ENCODE data around the gene MED22. TPM values are rescaled to one million over a fixed set of nuclear protein-coding genes. Genes with fewer than 3 reads are reported as not detected.
A peak's percentile ranks its signal among the peaks of the same experiment; 100 is the strongest.
"Not testable (repeated sequence)": the region's sequence is repeated elsewhere in the genome, so short reads cannot be mapped to it uniquely, and the experiment has no call there.

MED22 gene
- total RNA-seq, 2 donors from 2014 or later: 28.6 to 28.9 TPM

GRCh38 chr9:133378408-133378962 is 30.6 kb upstream of the MED22 start:
- intact Hi-C loops (cut with DNase I): no loop called here

GRCh38 chr9:133377721-133378216 is 29.8 kb upstream of the MED22 start:
- DNase-seq (ENCODE audit: low spot score): no peak
- intact Hi-C loops (cut with DNase I): no loop called here

More at GRCh38 chr9:133378408-133378962, 30.6 kb upstream of the MED22 start:
- DNase-seq (ENCODE audit: low spot score): no peak

- intact Hi-C loops (cut with DNase I); DNase-seq (ENCODE audit: low spot score): not testable (repeated sequence)
Observed at GRCh38 chr9:133377280-133377679, 29.3 kb upstream of the MED22 start.

- intact Hi-C loops (cut with DNase I): no loop called here
- DNase-seq (ENCODE audit: low spot score): peak; percentile 99
Observed at GRCh38 chr9:133375724-133376654, 28.1 kb upstream of the MED22 start, which contains the start of the genes STKLD1 and SURF4. STKLD1 (plus strand) TSS chr9:133376366; CDS start chr9:133376474, 108 bp downstream. SURF4 (minus strand) TSS chr9:133376060; CDS start chr9:133375969, 91 bp downstream.

- DNase-seq (ENCODE audit: low spot score): no peak
- intact Hi-C loops (cut with DNase I): no loop called here
Observed at GRCh38 chr9:133375116-133375723, 27.3 kb upstream of the MED22 start.

- DNase-seq (ENCODE audit: low spot score): no peak
- intact Hi-C loops (cut with DNase I): no loop called here
Observed at GRCh38 chr9:133374612-133375115, 26.7 kb upstream of the MED22 start.

GRCh38 chr9:133372144-133372543 is 24.2 kb upstream of the MED22 start:
- DNase-seq (ENCODE audit: low spot score): no peak
- intact Hi-C loops (cut with DNase I): no loop called here

GRCh38 chr9:133371261-133371711 is 23.4 kb upstream of the MED22 start:
- no peak for DNase-seq (ENCODE audit: low spot score)
- intact Hi-C loops (cut with DNase I): no loop called here

GRCh38 chr9:133370685-133371084 is 22.8 kb upstream of the MED22 start:
- no peak for DNase-seq (ENCODE audit: low spot score)
- intact Hi-C loops (cut with DNase I): no loop called here

GRCh38 chr9:133369933-133370332 is 22.0 kb upstream of the MED22 start:
- no peak for DNase-seq (ENCODE audit: low spot score)
- intact Hi-C loops (cut with DNase I): no loop called here

- intact Hi-C loops (cut with DNase I): no loop called here
- no peak for DNase-seq (ENCODE audit: low spot score)
Observed at GRCh38 chr9:133369422-133369821, 21.5 kb upstream of the MED22 start.

GRCh38 chr9:133368249-133368881 is 20.4 kb upstream of the MED22 start:
- intact Hi-C loops (cut with DNase I): no loop called here
- DNase-seq (ENCODE audit: low spot score): no peak

- intact Hi-C loops (cut with DNase I): no loop called here
- DNase-seq (ENCODE audit: low spot score): no peak
Observed at GRCh38 chr9:133367778-133368177, 19.8 kb upstream of the MED22 start.

GRCh38 chr9:133367221-133367620 is 19.3 kb upstream of the MED22 start:
- DNase-seq (ENCODE audit: low spot score): no peak
- intact Hi-C loops (cut with DNase I): no loop called here

- no peak for DNase-seq (ENCODE audit: low spot score)
Observed at GRCh38 chr9:133366435-133366834, 18.5 kb upstream of the MED22 start.

GRCh38 chr9:133362359-133363044 is 14.6 kb upstream of the MED22 start:
- intact Hi-C loops (cut with DNase I): no loop called here
- no peak for DNase-seq (ENCODE audit: low spot score)

More at GRCh38 chr9:133366435-133366834, 18.5 kb upstream of the MED22 start:
- intact Hi-C loops (cut with DNase I): no loop called here

- intact Hi-C loops (cut with DNase I): no loop called here
Observed at GRCh38 chr9:133361507-133362092, 13.7 kb upstream of the MED22 start.

More at GRCh38 chr9:133361507-133362092, 13.7 kb upstream of the MED22 start:
- no peak for DNase-seq (ENCODE audit: low spot score)

Measured in posterior vena cava (tissue), 2 donors.